DMS 273 treated with DMSO at 0.1 percent for 48 hours (cell line): Measurements from ENCODE around the gene PLSCR2.
"Not testable (repeated sequence)": the region's sequence is repeated elsewhere in the genome, so short reads cannot be mapped to it uniquely, and the experiment has no call there.

Experiments
- DNase-seq: peaks from one replicate; lab custom pipeline; 2025; lab: John Stamatoyannopoulos, UW

Gene PLSCR2

GRCh38 chr3:146485297-146485696 lies 15.9 kb upstream of the PLSCR2 start:
- DNase-seq: no peak

GRCh38 chr3:146476094-146476740 lies 6.9 kb upstream of the PLSCR2 start:
- no peak for DNase-seq

DNA sequence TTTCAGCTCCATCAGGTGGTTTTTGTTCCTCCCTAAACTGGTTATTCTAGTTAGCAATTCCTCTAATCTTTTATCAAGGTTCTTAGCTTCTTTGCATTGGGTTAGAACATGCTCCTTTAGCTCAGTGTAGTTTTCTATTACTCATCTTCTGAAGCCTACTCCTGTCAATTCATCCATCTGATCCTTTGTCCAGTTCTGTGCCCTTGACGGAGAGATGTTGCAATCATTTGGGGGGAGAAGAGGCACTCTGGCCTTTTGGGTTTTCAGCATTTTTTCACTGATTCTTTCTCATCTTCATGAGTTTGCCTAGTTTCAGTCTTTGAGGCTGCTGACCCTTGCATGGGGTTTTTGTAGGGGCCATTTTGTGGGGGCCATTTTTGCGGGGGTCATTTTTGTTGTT lies 5.6 kb upstream of the PLSCR2 start:
- not testable (repeated sequence) for DNase-seq

DNA sequence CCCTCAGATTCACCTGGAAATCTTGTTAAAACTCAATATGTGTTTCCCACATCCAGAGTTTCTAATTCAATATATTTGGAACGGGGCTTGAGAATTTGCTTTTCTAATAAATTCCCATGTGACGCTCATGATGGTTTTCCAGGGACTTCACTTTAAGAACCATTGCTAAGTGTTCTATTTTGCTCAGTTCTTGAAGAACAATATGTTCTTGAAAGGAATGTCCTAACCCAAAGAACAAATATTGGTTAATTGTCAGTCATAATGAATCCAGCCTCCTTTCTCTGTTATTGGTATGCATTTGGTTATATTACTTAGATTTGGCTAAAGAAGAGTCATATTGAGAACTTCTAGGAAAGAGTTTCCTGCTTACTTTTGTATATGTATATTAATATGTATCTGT lies 4.4 kb upstream of the PLSCR2 start:
- no peak for DNase-seq

- no peak for DNase-seq
Observed at GRCh38 chr3:146472611-146473010, 3.2 kb upstream of the PLSCR2 start.

DNA sequence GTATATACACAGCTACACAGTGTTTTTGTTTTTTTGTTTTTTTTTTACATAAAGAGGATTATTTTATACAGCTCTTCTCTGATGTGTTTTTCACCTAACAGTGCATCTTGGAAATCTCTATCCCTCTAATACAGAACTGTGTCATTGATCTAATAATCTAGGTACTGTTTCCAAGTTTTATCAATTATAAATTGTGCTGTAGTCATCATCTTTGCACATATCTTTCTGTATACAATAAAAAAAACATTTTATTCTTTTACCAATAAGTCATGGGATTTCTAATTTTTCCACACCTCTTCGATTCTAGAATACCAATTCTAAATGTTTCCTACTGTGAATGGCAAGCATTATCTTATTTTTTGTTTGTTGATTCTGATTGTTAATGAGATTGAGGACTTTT lies 1.7 kb upstream of the PLSCR2 start:
- no peak for DNase-seq

GRCh38 chr3:146470425-146470990 lies 1.1 kb upstream of the PLSCR2 start:
- DNase-seq: no peak

DNA sequence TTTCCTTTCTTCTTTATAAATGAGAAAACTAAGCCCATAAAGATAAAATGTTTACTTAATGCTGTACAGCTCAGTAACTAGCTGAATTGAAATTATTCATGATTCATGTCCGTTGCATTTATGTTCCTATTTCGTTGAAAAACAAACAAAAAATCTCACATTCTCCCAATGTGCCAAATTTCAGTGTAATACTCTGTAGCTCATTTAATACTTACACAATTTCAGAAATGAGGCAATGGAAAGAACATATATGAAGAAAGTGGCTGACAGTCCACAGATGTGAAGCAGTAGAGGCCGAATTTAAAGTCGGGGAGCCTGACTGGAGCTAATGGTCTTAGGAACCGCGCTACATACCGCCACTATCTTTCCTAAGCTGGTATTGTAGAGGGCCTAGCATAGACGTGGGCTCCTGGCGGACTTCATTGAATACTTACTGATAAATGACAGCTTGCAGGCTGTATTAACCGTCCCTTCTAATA lies 651 bp downstream of the PLSCR2 start:
- no peak for DNase-seq

- DNase-seq: no peak
Observed at GRCh38 chr3:146468234-146468633, 1.1 kb downstream of the PLSCR2 start.

DNA sequence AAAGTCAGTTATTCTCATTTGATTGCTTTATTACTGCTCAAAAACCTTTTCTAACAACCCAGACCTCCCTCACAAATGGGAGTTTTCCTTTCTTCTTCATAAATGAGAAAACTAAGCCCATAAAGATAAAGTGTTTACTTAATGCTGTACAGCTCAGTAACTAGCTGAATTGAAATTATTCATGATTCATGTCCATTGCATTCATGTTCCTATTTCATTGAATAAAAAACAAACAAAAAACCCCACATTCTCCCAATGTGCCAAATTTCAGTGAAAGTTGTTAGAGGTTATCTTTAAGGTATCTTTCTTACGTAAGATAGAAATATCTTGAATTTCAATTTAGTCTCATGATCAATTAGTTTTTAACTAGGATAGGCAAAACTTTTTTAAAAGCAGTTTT lies 2.8 kb downstream of the PLSCR2 start:
- DNase-seq: no peak

DNA sequence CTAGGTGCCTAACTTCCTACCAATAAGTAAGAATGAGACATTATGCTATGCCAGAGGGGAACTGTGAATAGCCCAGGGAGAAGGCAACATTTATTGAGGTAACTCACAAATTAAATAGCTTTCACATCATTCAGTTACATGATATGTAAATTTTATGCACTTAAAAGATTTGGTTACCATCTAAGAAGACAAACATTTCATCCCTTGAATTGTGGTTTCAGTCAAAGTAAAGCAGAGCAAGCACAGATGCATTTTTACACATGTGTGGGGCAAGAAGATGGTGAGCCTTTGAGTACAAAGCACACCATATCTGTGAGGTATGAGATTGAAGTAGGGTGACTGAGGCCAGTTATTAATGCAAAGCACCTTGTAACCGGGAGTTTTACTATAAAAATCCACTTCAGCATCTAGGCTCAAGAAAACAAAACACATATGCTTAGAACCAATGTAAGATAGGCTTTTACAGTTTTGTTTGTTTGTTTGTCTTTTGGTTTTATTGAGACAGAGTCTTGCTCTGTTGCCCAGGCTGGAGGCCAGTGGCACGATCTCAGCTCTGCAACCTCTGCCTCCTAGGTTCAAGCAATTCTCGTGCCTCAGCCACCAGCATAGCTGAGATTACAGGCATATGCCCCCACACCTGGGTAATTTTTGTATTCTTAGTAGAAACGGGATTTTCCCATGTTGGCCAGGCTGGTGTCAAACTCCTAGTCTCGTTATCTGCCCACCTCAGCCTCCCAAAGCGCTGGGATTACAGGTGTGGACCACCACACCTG lies 3.5 kb downstream of the PLSCR2 start:
- no peak for DNase-seq

DNA sequence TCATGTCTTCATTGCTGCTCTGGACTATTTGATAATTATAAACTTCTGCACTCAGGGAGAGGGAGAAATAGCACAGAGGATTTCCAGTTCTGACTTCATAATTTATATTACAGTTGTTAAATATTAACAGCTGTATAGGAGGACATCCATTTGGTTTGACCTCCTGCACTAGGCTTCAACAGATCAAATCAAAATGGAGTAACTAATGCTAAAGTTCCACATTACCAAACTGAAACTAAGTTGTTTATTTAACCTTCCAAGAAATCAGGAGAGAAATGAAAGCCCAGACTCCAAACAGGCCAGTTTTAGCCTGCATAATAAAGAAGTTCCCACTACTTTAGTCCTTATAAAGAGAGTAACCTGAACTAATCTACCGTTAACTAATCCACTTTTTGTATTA lies 4.6 kb downstream of the PLSCR2 start:
- DNase-seq: no peak

- no peak for DNase-seq
Observed at GRCh38 chr3:146464005-146464595, 5.3 kb downstream of the PLSCR2 start.

- DNase-seq: no peak
Observed at GRCh38 chr3:146454796-146455195, 14.6 kb downstream of the PLSCR2 start.

GRCh38 chr3:146449613-146450012 lies 19.7 kb downstream of the PLSCR2 start:
- no peak for DNase-seq

DNA sequence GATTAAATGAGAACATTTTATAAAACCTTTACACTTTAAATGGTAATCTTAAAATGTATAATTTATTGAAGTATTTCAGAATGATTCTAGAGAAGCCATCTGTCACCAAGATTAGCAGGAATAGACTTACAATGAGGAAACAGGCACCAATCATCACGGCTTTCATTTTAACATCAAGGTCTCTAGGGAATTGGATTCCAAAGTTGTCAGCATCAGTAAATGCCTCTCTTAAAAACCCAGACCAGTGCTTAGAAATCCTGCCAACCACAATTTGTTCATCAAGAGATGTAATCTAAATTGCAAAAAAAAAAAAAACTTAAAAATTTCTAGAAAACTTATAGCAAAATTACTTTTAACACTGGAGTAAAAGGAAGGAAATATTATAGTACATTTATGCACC lies 20.3 kb downstream of the PLSCR2 start:
- DNase-seq: no peak

- DNase-seq: no peak
Observed at GRCh38 chr3:146446026-146446425, 23.3 kb downstream of the PLSCR2 start.

GRCh38 chr3:146440310-146440709 lies 29.1 kb downstream of the PLSCR2 start:
- DNase-seq: not testable (repeated sequence)

DNA sequence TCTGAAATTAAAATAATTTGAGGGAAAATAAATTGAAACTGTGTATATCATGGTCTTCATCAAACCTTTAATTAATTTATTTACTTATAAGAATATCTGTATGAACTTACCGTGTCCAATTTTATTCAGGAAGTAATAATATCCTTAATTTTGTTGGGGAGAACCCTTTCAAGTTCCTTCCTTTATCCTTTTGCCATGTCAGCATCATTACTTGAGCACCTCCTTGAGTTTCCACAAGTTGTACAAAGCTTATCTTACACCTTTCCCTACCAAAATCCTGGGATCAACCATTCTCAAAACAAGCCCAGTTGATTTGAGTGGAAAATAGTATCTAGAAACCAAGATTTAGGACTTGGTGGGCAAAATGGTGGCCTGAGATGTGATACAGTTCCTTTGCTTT lies 37.3 kb downstream of the PLSCR2 start:
- no peak for DNase-seq

DNA sequence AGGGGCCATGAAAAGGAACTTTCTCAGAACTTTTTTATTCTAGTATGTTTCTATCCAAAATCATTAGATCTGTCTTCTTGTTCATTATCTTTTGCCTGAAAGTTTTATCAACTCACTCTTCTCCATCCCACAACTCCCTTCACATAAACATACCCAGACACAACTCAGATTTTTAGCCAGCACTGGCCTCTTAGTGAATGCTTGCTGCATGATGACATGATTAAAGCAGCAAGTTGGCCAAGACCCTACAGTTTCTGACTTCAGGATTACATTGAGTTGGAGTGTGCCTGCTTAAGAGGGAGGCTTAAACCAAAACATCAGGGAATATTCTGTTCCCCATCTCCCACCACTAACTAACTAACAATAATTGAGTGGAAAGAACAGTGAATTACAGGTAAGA lies 38.1 kb downstream of the PLSCR2 start:
- DNase-seq: no peak

DNA sequence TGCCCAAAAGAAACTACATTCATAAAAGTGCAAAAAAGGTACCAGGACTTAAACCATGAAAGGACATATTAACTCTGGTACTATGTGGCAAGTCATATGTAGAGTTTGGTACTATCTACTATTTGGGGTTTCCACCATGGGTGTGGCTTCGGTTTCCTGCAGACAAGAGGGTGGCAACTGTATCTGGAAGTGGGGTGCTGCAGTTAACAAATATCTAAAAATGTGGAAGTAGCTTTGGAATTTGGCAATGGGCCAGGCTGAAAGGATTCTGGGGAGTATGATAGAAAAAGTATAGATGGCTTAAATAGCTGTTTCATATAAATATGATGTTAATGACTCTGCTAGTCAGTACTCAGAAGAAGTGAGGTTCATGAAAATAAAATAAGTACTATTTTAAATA lies 44.0 kb downstream of the PLSCR2 start:
- no peak for DNase-seq

DNA sequence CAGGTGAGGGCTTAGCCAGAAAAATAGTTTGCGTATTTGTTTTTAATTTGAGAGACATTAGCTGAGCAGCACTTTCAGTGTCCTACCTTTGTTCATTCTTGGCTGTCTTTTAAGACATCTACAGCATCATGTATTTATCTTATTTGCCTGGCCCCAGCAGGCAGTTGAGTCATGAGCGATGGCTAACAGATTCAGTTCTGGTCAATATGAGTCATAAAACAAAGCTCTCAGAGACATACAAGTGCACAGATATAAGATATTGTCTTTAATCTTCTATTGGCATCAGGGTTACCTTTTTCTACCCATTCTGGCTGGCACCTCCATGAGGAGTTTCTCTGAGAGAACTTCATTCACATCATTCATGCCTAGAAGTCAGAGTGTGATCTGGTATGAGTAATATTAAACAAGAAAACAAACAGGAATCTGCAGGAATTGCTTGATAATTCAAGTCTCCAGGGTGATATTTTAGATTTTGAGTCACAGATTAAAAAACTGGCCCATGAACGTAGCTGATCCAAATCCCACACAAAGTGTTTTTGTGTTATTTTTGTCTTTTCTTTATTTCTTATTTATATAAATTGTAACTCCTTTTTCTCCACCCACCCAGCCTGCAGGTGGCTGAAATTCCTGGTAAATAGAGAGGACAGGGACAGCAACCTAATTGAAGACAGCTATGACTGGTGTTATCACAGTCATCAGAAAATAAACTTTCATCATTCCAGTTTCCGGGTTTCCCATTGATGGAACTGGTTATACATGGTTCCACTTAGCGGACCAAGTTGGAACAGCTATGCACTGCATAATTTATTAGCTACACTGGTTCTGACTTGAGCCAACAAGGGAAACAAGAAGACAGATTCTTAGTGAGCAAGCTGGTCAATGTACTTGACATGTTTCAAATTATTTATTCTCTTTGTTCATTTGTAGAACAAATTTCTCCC lies 47.3 kb downstream of the PLSCR2 start:
- no peak for DNase-seq
